Dermis blood vessel endothelial cell (primary cell): Measurements from ENCODE around the gene GNPTG. TPM values are rescaled to one million over a fixed set of nuclear protein-coding genes. Genes with fewer than 3 reads are reported as not detected.

ENCODE experiments used
- DNase-seq: peaks from one replicate; pipeline ENCODE4 v3.0.0; 2010
- total RNA-seq: library from RNA; depleted of rRNA; stranded (reverse); fragments of >200 nt; gene quantifications from 2 replicates; pipeline ENCODE4 v1.2.3, GENCODE V29; 2014

Gene GNPTG
- 40.3 and 49.9 TPM in 2 replicates for total RNA-seq

GRCh38 chr16:1351582-1352362 is at the start of gene GNPTG, which contains the start of gene TSR3:
Gene GNPTG, plus strand, starts transcription at chr16:1351931. Its CDS starts 35 bp downstream, at chr16:1351966.
Gene TSR3, minus strand, starts transcription at chr16:1351878. Its CDS starts 74 bp downstream, at chr16:1351804.
- peak; percentile 93 for DNase-seq

GRCh38 chr16:1305823-1306222 is 45.9 kb upstream of the GNPTG start:
- DNase-seq: no peak

GRCh38 chr16:1306334-1306733 is 45.4 kb upstream of the GNPTG start:
- no peak for DNase-seq

GRCh38 chr16:1308036-1308976 is 43.4 kb upstream of the GNPTG start:
- no peak for DNase-seq

DNA sequence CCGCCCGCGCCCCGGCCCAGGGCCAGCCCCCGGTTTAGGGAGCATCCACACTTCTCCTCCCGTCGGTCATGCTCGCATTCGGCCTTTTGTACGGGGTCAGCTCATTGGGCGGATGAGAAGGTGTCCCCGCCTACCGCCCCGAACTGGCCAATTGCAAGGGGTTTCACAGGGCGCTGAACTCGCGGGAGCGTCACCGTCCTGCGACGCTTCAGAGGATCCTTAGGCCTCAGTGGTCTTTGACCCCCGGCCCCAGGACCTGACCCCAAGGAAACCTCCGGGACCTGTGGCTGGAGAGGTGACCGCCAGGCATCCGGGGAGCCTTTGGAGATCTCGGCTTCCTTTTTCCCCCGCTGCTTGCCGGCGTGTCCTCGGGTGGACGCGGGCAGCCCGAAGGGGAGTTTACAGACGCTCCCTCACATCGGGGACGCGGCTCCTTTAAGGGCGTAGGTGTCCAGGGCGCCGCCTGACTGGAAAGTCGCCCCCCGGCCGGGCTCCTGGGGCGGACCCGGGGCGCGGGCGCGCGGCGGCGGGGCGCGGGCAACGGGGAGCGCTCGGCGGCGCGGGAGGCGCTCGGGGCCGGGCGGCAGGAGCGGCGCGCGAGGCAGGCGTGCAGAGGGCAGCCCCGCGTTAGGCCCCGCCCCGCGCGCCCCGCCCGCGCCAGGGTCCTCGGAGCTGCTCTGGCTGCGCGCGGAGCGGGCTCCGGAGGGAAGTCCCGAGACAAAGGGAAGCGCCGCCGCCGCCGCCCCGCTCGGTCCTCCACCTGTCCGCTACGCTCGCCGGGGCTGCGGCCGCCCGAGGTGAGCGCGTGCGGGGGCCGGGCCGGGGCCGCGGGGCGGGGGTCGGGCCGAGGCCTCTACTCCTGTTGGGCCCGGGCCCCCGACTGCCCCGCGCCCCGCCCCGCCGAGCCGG is 42.5 kb upstream of the GNPTG start, which contains the start of gene UBE2I:
Gene UBE2I, plus strand, starts transcription at position 660 of the 909 bp plus-strand sequence. CDS start 4,395 bp downstream, outside the sequence.
- peak; percentile 99 for DNase-seq

- peak; percentile 42 for DNase-seq
Measured at GRCh38 chr16:1309888-1310831, 41.6 kb upstream of the GNPTG start.

GRCh38 chr16:1310832-1311200 is 40.9 kb upstream of the GNPTG start:
- peak; percentile 41 for DNase-seq

DNA sequence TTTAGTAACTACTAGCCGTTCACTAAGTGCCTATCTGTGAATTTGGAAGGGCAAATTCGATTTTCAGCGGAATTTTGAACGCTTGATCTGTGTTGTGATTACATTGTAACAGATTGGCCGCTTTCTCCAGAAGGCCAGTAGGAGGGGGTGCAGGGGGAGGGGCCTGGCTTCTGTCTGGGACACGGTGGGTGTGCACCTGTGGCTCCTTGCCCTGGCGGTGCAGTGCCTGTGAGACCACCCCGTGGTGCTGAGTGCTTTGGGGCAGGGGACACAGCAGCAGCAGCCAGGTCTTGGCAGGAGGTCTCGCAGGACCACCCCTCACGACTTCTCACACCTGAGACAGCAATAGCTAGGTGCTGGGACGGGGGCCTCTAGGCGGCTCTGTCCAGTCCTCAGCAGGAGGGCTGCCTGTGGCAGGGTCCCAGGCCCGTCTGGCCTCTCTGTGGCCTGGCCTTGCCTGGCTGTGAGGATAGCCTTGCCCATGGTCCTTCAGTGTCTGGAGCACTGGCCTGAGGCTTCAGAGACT is 40.5 kb upstream of the GNPTG start:
- no peak for DNase-seq

DNA sequence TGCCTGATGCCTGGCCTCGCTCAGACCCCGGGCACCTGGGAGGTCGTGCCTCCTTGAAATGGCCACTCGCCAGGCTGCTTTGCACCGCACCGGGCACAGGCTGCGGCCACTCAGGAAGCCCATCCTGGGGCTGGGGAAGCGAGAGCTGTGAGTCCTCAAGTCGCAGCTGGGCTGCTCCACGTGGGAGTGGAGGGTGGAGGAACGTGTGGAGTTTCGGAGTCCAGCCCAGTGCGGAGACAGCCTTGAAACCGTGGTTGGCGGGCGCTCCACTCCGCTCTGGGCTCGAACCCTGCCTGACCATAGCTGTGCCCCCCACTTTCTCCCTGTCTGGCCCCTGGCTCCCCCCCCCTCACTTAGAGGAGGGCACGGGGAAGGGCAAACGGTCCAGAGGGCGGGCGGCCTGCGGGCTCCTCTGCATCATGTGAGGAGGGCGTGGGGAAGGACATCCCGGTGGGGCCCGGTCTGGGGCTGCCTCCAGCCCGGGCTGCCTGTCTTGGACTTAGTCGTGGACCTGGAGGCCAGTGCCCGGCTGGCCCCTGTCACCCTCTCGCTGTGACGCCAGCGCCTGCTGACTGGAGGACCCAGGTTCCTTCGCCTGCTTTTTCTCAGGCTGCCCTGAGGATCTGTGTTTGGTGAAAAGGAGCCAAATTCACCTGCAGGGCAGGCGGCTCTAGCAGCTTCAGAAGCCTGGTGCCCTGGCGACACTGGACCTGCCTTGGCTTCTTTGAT is 39.8 kb upstream of the GNPTG start:
- peak; percentile 43 for DNase-seq

GRCh38 chr16:1312467-1312816 is 39.3 kb upstream of the GNPTG start:
- no peak for DNase-seq

DNA sequence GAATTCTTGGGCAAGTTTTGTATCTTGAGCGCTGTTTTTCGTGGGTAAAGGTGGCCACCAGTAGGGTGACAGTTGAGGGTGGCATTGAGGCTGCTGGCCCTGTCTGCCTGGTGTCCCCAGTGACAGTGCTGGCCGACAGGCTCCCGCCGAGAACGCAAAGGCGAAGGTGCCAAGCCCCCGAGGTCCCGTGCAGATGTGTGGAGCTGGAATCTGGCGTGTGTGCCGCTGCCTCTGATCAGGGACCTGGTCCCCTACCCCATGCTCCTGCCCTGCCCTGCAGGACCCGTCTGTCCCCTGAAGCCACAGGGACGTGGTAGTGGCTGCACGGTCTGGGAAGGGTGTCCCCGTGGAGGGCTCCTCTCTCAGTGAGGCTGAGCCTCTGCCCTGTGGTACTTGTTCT is 38.8 kb upstream of the GNPTG start:
- no peak for DNase-seq

DNA sequence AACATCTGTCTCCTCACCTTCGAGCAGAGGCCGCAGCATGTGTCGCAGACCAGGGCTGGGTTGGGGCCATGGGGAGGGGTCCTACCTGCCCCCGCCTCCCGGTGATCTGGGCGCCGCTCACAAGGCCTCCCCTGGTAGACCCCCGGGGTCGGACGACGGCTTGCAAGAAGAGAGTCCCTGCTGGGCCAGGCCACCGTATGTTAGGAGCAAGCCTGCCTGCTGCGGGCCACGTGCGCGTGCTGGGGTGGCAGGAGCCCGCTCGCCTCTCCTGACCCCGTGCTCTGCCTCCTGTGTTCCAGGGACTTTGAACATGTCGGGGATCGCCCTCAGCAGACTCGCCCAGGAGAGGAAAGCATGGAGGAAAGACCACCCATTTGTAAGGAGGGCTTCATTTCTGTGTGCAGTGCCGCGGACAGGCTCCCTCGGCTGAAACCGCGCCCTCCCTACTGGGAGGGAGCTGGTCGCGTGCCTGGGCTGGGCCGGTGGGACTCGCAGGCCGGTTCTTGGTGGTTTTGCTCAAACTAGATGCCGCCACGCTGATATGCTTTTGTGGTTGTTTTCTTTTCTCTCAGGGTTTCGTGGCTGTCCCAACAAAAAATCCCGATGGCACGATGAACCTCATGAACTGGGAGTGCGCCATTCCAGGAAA is 37.9 kb upstream of the GNPTG start:
- no peak for DNase-seq

DNA sequence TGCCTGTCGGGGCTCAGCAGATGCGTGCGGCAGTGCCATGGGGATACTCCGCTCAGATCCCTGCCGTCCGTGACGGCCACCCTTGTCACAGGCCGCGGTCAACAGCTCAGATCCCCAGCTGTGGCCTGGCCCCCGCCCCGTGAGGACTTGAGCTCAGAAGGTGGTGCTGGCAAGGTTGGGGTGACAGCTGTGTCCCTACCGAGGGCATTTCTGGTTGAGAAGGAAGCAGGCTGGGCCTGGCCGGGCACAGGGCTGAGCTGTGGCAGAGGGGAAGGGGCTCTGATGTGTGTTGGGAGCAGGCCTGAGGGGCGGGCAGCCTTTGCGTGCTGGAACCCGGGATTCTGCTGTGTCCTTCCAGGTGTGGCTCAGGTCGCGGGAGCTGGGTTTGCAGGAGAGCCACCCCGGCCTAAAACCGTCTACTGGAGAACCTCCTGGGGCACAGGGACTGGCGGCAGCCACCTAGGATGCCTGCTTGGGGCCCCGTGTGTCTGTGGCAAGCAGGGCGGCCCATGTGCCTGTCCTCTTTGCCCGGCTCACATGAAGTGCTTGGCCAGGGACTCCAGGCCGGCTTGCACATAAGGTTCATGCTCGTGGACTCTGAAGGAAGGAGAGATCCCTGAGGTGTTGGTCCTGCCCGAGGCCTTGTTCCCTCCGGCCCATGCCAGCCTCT is 37.2 kb upstream of the GNPTG start:
- DNase-seq: no peak

DNA sequence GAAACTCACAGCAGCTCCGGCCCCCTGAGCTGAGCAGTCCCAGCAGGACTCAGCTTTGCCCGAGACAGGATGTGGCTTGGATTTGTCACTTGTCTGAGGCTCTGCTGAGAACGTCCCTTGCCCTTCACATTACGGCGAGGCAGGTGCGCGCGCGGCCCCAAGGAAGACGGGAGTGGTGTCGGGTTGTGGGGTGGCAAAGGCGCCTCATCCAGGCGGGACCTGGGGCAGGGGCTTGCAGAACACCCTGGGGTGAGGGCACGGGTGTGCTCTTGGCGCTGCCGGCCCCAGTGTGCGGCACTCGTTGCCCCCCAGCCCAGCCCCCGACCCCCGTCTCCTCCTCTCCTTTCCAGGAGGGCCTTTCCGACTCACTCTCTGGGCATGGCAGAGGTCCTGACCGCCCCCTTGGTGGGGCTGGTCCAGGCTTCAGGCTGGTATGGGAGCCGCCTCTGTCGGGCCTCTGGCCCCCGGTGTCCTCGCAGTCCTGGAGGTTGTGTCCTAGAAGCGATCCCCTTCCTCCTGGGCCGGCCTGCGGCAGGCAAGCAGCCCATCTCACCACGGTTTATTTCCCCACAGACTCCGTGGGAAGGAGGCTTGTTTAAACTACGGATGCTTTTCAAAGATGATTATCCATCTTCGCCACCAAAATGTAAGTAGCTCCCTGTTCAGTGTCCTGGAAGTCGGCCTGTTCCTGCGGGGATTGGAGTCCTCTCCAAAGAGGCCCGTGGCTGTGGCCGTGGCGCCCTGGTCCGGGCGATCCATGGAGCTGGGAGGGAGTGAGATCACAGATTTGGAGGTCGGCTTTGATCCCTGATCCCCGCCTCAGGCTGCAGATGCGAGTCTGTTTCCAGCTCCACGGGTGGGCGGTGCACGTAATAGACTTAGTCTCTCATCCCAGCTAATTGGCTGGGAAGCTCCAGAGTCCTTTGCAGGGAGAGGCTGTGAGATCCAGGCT is 36.4 kb upstream of the GNPTG start:
- no peak for DNase-seq

DNA sequence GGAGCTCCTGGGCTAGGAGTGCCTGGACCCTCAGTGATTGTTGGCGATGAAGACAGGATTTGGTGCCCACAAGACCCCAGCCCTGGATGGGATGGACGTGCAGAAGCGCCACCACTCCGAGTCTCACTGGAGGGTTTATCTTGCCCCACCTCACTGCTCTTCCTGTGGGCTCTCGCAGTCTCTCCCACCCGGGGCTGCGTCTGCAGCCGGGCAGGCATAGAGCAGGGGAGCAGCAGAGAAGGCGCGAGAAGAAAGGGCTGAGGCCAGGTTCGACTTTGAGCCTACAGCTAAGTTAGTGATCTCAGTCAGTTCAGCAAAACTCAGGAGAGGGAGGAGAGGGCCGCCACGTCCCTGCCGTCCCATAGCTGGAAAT is 35.7 kb upstream of the GNPTG start:
- no peak for DNase-seq

DNA sequence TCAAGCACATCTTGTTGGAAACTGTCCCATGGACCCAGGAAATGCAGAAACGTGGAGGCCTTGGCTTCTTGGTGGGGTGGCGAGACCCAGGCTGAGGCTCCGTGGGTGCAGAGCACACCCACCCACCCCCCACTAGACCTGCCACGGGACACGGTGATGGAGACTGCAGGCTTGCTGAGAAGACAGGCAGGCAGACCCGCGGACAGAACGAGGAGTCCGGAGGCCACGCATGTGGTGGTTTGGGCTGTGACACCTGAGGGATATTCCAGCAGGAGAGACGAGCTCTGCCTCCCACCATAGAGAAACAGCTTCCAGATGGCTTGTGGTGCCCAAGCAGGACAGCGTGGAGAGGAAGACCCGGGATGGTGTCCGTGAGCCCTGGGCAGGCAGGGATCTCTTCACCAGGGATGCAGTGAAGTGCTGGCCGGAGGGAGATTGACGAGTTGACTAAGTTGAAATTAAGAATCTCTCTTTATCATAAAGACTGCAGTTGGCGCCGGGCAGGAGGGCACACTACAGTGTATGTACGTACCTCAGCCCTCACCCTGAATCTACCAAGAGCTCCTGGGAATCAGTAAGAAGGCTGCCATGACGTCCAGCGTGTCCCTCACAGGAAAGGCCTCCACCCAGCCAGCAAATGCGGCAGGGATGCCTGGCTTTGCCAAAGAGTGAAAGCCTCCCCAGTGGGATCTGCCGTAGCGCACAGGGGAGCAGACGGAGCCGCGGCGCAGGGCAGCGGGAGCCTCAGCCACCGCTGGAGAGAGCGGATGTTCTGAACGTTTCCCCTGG is 34.1 kb upstream of the GNPTG start:
- no peak for DNase-seq

DNA sequence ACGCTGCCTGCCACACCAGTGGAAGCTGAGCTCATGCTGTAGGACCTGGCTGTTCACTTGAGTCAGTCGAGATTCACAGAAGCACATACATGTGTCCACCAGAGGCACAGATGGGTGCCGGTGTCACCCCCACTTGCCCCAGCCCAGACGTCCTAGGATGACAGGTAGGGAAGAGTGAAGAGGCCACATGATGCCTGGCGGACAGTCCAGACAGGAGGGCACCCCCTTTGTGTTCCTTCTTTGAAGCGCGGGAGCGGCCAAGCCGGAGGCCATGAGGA is 33.5 kb upstream of the GNPTG start:
- no peak for DNase-seq
